Stimulated activated CD4-positive, alpha-beta T cell treated with anti-CD3 and anti-CD28 coated beads, Interleukin-4, amount 100 ng/mL, for 1 hour (primary cell): ENCODE data around the gene NUTF2.
"Not testable (repeated sequence)": the region's sequence is repeated elsewhere in the genome, so short reads cannot be mapped to it uniquely, and the experiment has no call there.

ENCODE experiments used
- DNase-seq: peaks from one replicate; pipeline ENCODE4 v3.0.0-alpha.2; 2020

Gene NUTF2

GRCh38 chr16:67846320-67847063 lies at the start of gene NUTF2:
NUTF2 (plus strand) TSS chr16:67846933; CDS start chr16:67865131, 18,198 bp downstream.
- peak; percentile 95 for DNase-seq

- DNase-seq, result no peak
Observed at GRCh38 chr16:67800338-67800926, 46.3 kb upstream of the NUTF2 start.

- no peak for DNase-seq
Observed at GRCh38 chr16:67801241-67801640, 45.5 kb upstream of the NUTF2 start.

- peak; percentile 16 for DNase-seq
Observed at GRCh38 chr16:67801883-67802282, 44.9 kb upstream of the NUTF2 start.

- no peak for DNase-seq
Observed at GRCh38 chr16:67803894-67804293, 42.8 kb upstream of the NUTF2 start.

- no peak for DNase-seq
Observed at GRCh38 chr16:67804853-67805542, 41.7 kb upstream of the NUTF2 start.

GRCh38 chr16:67805718-67806427 lies 40.9 kb upstream of the NUTF2 start:
- no peak for DNase-seq

GRCh38 chr16:67806428-67807147 lies 40.1 kb upstream of the NUTF2 start, which contains the start of the genes RANBP10 and TSNAXIP1:
RANBP10 (minus strand) TSS chr16:67806560; CDS start chr16:67806536, 24 bp downstream.
TSNAXIP1 (plus strand) TSS chr16:67806889; CDS start chr16:67807150, 261 bp downstream.
- peak; percentile 94 for DNase-seq

- DNase-seq, result no peak
Observed at GRCh38 chr16:67807148-67807682, 39.5 kb upstream of the NUTF2 start.

GRCh38 chr16:67811899-67812298 lies 34.8 kb upstream of the NUTF2 start:
- no peak for DNase-seq

- DNase-seq, result no peak
Observed at GRCh38 chr16:67814567-67814966, 32.2 kb upstream of the NUTF2 start.

- DNase-seq, result no peak
Observed at GRCh38 chr16:67820608-67821259, 26.0 kb upstream of the NUTF2 start.

- DNase-seq, result no peak
Observed at GRCh38 chr16:67822511-67822910, 24.2 kb upstream of the NUTF2 start.

GRCh38 chr16:67825119-67825518 lies 21.6 kb upstream of the NUTF2 start:
- DNase-seq, result no peak

- no peak for DNase-seq
Observed at GRCh38 chr16:67825906-67826305, 20.8 kb upstream of the NUTF2 start.

GRCh38 chr16:67828651-67829050 lies 18.1 kb upstream of the NUTF2 start:
- no peak for DNase-seq

GRCh38 chr16:67833030-67833414 lies 13.7 kb upstream of the NUTF2 start:
- no peak for DNase-seq

GRCh38 chr16:67833415-67834241 lies 13.1 kb upstream of the NUTF2 start:
- DNase-seq, result peak; percentile 92

- no peak for DNase-seq
Observed at GRCh38 chr16:67834242-67834614, 12.5 kb upstream of the NUTF2 start.

GRCh38 chr16:67837190-67837589 lies 9.5 kb upstream of the NUTF2 start:
- DNase-seq, result not testable (repeated sequence)

GRCh38 chr16:67837811-67838210 lies 8.9 kb upstream of the NUTF2 start:
- DNase-seq, result no peak
